GM18499 (cell line): ENCODE results near the gene WARS2.

Experiments used
- ATAC-seq: cut with Tn5 transposase; IDR thresholded peaks from one replicate; pipeline ENCODE4 v1.9.1; 2021; ENCODE audit warnings: moderate number of reproducible peaks; ENCODE audit not compliant: insufficient read depth, unreplicated experiment

Gene WARS2

GRCh38 chr1:118986555-118987467, 153.6 kb downstream of the WARS2 start:
- no peak for ATAC-seq

GRCh38 chr1:118985640-118986554, 154.6 kb downstream of the WARS2 start:
- ATAC-seq: no peak

GRCh38 chr1:118984722-118985639, 155.5 kb downstream of the WARS2 start:
- ATAC-seq: no peak

- no peak for ATAC-seq
Measured at GRCh38 chr1:118984086-118984721, 156.2 kb downstream of the WARS2 start.

- ATAC-seq: no peak
Measured at GRCh38 chr1:118983558-118984041, 156.9 kb downstream of the WARS2 start.

- ATAC-seq: no peak
Measured at GRCh38 chr1:118982821-118983557, 157.5 kb downstream of the WARS2 start.

GRCh38 chr1:118982266-118982665, 158.2 kb downstream of the WARS2 start:
- no peak for ATAC-seq

- no peak for ATAC-seq
Measured at GRCh38 chr1:118981436-118981835, 159.0 kb downstream of the WARS2 start.
